Esophagus mucosa (tissue), 1 donor: Measurements from ENCODE around the gene DUS3L. TPM values are rescaled to one million over a fixed set of nuclear protein-coding genes. Genes with fewer than 3 reads are reported as not detected.
"Not testable (repeated sequence)": the region's sequence is repeated elsewhere in the genome, so short reads cannot be mapped to it uniquely, and the experiment has no call there.

Experiments
- ATAC-seq: fragments of 200-7000 bp; cut with Tn5 transposase; one replicate; pipeline ENCODE4 v1.9.1; 2020
- total RNA-seq: library from RNA; stranded (reverse); gene quantifications from one replicate; pipeline ENCODE4 v1.2.4, GENCODE V29; 2023
- donor health status: DM: yes; HTN: yes; CAD: no.

The DUS3L gene
- total RNA-seq, 1 donor from 2014 or later: 24.2 TPM

DNA sequence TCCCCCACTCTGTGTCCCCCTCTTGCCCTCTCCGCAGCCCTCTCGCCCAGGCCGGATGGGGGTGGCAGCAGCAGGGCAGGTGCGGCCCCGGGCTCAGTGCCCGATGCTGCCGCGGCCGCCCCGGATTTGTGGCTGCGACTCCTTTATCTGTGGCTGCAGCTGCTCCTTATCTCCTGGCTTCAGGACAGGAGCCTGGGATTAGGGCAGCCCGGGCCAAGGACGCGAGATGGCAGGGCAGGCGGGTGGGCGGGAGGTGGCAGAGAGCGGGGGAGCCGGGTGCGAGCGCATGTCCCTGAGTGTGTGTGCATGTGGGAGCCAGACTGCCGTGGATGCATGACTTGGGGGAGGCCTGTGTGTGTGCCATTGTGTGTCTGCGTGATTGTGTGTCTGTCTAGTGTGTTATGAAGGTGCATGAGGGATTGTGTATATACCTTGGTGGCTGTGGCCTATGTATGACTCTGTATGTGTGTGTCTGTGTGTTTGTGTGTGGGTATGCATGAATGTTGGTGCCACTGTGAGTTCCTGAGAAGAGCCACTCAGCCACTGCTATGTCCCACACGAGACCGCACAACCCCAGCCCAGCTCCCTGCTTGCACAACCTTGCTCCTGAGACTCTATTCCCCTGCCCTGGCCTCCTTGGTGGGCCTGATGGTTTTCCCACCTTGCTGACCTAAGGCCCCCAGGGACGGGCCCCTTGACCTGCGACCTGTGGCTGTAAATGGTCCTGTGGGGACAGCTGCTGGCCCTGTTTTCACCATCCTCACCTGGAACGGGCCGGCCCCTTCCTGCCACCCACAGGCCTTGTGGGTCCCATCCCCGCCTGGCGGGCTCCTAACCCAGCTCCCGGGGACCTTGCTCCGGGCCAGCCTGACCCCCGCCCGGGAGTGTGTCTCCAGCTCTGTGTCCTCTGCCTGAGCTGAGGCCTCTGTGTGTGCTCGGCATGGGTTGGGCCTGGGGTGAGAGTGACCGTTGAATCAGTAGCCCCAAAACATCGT is 8.6 kb upstream of the DUS3L start:
- peak; percentile 0 for ATAC-seq

DNA sequence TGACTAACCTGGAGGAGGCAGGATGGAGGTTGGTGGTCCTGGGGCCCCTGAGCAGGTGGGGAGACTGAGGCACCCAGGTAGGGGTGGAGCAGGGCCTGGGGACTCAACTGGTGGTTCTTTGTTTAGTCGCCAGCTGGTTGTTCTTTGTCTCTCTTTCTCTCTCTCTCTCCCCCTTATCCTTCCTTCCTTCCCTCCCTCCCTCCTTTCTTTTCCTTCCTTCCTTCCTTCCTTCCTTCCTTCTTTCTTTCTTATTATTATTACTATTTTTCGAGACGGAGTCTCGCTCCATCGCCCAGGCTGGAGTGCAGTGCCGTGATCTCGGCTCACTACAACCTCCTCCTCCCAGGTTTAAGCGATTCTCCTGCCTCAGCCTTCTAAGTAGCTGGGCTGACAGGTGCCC is 7.3 kb upstream of the DUS3L start:
- ATAC-seq: no peak

DNA sequence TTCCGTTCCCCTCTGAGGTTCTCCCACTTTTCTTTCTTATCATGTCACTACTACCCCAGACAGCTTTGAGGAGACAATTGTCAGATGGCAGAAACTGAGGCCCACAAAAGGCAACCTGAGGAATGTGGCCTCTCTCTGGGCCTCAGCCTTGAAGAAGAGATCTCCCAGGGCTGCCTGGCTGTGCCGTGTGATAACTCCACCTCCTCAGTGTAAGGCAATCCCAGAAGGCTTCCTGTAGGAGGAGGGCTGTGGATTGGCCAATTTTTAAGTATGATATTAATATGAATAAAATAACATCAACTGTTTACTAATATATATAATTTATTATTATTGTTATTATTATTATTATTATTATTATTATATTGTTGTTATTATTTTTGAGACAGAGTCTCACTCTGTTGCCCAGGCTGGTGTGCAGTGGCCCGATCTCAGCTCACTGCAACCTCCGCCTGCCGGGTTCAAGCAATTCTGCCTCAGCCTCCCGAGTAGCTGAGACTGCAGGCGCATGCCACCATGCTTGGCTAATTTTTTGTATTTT is 4.5 kb upstream of the DUS3L start:
- ATAC-seq: no peak

DNA sequence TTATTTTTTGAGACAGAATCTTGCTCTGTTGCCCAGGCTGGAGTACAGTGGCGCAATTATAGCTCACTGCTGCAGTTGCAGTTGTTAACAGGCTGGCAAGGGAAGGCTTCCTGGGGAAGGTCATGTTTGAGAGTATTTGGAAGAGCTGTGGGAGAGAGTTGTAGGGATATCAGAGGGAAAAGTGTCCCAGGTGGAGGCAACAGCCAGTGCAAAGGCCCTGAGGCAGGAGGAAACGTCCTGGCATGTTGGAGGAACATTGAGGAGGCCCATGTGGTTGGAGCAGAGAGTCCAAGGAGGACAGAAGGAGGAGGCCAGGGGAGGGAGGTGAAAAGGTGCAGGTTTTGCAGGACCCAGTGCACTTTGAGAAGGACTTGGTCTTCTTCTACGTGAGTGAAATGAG is 2.2 kb upstream of the DUS3L start:
- no peak for ATAC-seq

DNA sequence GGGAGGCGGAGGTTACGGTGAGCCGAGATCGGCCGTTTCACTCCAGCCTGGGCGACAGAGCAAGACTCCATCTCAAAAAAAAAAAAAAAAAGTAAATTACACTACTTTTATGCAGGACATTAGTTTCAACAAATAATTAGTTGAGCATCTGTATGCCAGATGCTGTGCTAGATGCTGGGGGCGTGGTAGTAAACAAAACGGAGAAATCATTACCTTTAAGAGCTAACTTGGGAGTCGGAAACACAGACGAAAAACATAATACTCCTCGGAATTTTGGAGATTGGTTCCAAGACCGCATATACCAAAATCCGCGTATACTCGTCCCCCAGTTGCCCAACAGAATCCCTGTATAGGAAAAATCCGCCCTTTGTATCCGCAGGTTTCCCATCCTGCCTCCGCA is 1.3 kb upstream of the DUS3L start:
- ATAC-seq: no peak

DNA sequence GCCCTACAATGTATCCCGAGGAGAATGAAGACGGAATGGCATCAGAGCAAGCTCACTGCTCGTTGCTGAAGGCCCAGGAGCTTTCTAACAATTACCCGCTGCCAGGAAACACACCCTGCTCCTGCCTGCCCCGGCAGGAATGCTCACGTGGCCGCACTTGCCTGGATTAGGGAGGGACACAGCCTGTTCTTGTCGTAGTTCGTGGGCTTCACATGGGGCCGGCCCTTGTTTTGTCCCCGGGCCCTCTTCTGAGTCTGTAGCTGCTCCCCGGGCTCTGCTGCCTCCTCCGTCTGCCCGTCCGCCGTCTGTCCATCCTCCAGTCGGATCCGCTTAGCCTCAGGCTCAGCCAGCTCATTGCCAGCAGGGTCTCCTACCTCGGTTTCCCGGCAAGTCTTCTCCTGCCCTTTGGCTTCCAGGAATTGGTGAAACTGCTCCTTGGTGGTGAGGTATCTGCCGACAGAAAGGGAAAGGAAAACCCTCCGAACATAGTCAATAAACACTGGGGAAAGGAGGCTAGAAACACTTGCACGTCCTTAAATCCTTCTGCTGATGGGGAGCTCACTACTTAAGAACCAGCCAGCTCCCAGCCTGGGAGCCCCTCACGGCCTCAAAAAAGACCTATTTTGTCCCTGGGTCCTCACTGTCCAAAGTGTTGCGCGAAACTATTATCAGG is 941 bp downstream of the DUS3L start:
- peak; percentile 63 for ATAC-seq

DNA sequence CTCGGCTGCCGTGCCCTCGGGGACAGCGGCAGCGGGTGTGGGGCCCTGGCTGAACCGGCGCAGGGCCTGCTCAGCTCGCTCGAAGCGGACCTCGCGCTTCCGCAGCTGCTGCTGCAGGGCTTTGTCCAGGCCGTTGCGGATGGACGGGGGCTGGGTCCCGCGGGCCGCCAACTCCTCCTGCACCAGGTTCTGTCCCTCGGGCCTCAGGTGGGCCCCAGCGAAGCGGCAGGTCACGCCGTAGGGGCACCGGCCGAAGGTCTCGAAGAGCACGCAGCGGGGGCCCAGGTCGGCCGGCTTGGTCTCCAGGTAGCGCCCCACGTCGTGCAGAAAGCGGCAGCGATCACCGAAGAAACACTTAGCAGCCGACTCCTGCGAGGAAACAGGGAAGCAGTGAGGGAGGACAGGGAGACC is 1.6 kb downstream of the DUS3L start:
- no peak for ATAC-seq

DNA sequence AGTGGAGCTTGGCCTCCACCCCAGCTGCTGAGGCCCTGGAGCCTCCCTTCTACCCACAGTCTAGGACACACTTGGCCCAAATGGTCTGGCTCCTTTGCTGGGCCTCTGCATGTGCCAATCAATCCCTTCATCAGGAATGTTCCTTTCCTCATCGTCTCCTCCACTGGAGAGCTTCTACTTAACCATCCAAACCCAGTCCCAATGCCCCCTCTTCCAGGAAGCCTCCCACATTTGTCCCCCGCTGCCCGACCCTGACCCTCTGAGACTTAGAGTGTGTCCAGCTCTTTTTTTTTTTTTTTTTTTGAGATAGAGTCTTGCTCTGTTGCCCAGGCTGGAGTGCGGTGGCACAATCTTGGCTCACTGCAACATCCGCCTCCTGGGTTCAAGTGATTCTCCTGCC is 2.5 kb downstream of the DUS3L start:
- no peak for ATAC-seq

DNA sequence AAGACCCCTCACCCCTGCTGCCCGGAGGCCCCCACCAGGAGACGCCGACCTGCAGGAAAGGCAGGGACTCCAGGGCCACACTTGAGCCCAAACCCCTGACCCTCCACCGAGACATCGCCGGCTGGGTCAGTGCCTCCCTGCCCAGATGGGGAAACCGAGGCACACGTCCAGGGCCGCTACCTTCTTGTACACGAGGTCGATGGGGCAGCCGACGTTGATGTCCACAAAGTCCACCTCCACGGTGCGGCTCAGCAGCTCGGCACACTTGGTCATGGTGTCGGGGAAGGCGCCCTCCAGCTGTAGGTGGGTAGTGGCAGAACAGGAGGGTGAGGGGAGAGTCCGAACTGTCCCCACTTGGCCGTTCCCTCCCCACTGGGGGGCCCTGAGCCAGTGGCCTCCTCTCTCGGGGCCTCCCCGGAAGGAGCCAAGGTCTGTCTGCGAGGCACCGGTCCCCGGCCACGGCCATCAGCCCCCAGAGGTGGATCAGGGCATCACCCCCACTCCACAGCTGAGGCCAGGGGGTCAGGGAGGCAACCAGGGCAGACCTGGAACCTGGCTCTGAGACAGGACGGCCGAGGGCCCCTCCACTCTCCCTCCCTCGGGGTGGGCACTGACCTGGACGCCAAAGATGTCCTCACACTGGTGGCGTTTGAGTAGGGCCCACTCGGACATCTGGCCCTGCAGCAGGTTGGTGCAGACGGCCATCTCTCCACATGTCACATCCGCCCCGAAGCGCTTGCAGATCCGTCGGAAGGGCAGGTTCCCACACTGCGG is 3.4 kb downstream of the DUS3L start:
- ATAC-seq: no peak

DNA sequence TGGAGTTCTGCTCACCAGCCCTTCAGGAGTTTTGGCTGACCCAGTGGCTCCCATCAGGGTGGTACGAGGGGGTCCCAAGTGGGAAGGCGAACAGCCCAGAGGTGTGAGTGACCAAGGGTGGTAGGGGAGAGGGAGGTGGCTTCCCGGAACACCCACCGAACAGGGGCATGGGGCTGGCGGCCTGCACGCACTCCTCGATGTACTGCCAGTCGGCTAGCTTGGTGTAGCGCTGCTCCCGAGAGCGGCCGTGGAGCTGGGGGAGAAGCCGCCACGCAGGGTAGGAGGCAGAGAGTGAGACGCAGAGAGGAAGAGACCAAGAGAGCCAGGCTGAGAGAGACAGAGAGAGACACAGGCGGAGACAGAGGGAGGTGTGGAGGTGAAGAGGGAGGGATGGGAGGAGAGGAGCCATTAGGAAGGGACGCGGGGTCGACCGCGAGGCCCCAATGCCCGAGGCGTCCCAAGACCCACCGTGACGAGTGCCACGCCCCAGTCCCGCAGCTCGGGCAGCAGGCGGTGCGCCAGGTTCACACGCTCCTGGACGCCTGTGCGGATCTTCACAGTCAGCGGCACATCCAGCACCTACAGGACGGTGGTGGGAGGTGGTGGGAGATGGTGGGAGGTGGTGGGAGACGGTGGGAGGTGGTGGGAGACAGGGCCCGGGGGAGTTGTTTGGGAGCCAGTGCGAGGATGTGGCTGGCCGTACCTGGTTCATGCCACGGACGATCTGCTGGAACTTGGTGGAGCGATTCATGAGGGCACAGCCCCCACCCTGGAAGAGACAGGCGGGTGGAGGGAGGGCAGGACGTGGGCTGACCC is 4.2 kb downstream of the DUS3L start:
- ATAC-seq: no peak

DNA sequence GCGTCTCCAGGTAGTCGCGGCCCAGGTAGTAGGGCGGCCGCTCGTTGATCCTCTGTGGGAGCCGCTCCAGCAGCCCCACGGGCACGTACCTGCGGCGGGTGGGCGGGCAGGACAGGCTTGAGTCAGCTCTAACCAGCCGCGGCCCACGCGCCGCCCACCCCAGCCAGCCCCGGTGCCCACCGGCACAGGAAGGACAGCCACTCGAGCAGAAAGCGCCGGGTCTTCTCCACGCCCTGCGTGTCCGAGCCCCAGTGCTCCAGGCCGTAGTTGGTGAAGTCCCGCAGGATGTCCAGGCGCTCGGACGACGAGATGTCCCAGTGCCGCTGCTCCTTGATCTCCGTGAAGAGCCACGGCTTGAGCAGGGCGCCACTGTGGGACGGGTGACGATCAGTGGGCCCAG is 5.5 kb downstream of the DUS3L start:
- ATAC-seq: no peak

DNA sequence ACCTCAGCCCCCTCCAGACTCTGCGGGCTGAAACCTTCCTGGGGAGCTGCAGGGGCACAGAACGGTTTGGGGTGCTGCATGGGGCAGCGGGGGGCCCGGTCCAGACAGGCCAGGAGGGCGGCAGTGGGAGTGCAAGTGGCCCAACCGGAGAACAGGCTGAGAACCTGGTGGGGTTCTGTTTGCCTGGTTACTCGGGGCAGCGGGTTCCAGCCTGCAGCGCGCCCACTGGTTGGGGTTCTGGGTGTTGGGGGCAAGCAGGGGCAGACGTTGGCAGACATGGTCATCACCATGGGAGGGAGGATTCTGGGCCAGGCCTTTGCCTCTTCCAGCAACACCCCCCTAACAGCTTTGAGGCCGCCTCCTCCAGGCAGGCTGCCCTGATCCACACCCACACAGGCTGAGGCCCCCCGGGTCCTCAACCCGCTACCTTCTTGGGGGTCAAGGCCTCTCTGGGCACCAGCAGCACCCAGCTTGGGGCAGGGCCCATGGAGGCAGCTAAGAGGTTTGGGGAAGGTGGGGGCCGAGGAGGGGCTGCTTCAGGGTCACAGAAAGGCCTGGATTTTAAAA is 6.3 kb downstream of the DUS3L start, which contains the start of gene PRR22:
TSS of gene PRR22 (minus strand) at position 166 of the 567 bp plus-strand sequence. CDS start at position 80, 86 bp downstream.
- no peak for ATAC-seq

DNA sequence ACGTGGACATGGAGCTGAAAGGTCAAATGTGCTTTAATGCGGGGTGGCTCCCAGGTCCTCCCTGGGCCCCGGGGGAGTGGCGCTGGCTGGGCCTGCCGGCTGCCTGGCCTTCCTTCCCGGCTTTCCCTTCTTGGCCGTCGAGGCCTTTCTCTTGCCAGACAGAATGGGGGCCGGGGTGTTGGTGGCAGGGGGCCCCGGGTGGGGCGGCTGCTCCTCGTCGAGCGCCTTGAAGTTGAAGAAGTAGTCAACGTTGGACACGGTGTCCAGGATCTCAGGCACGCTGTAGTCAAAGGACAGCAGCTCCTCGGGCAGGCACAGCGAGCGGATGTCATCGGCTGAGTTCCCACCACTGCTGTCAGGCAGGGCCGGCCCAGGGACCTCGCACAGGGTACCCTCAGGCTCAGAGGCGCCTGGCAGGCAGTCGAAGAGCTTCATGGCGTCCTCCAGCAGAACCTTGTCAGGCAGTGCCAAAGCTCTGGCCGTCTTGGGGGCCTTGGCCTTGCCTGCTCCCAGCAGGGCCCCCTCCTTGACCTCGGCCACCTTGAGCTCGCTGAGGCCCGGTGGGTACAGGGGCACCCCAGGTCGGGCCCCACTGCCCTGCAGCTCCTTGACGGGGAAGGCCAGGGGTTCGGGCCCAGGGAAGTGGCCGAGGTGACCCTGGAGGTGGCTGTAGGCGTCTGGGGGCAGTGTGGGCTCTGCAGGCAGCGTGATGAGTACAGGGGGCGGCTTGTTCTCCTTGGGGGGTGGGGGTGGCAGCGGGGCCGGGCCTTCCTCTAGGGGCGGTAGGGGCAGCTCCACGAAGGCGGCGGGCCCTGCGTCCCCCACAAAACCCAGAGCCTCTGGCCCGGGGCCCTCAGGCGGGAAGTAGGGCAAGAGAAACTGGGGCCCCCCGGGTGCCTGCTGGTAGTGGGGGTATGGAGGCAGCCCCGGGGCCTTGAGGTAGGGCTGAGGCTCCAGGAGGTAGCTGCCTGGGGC is 7.7 kb downstream of the DUS3L start:
- ATAC-seq: peak; percentile 6

DNA sequence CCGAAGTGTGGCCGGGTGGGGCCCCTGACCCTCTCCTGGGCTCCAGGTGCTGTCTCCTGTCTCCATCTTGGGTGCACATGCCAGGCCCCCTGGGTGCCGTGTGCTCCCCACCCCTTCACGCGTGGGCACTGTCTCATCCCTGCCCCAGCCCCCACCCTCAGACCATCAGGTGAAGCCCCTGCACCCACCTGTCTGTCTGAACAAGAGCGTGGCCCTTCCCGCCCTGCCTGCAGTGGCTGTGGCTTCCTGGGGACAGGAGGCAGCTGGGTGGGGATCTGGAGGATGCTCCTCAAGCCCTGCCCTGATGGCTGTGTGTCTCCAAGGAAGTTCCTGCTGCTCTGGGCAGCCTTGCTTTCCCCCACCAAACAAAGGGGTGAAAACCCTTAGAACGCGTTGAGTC is 8.6 kb downstream of the DUS3L start:
- no peak for ATAC-seq

DNA sequence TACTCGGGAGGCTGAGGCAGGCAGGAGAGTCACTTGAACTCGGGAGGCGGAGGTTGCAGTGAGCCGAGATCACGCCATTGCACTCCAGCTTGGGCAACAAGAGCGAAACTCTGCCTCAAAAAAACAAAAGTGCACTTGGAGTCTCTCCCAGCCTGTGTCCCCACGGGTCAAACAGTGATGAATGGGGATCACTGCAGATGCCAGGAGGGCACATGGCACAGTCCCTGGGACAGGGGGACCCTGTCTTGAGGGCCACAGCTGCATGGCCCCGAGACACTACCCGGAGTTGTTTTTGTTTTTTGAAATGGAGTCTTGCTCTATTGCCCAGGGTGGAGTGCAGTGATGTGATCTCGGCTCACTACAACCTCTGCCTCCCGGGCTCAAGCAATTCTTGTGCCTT is 10.0 kb downstream of the DUS3L start:
- ATAC-seq: not testable (repeated sequence)

DNA sequence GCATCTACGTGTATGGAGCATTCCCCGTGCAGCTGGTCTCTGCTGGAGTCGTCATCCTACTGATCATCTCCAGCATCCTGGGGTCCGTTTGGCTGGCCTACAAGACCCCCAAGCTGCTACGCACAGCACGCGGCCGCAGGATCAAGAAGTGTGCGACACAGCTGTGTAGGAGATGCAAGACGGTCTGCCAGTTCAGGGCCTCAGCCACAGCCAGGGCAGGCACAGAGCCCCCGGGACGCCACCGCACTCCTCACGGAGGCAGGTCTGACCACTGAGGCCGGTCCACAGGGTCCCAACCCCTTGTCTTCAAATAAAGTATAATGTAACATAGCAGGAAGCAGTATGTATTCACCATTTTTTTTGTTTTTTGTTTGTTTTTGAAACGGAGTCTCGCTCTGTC is 12.6 kb downstream of the DUS3L start:
- ATAC-seq: no peak

DNA sequence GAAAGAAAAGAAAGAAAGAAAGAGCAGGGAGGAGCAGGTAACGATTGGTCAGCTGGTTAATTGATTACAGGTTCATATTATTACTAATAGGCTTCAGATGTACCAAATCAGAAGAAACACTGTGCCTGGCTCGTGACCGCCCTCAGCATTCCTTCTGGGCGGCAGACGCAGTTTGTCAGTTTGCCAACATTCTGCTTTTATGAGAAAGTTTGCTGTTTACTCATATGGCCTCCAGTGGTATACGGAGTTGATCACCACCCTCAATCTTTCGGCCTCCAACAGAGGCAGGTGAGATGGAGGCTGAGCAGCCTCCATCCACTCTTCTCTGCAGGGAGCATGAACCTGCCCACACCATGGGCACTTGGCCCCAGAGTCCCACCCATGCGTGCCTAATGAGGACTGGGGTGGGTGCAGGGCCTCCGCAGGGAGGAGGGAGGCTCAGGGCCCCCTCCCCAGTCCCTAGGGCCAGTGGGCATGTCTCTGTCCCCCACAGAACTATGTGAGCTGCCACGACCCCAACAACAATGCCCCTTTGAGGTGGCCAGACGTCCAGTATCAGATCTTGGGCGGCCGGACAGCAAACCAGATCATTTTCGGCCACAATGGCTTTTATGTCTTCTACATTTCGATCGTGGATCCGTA is 15.2 kb downstream of the DUS3L start:
- ATAC-seq: peak; percentile 26

DNA sequence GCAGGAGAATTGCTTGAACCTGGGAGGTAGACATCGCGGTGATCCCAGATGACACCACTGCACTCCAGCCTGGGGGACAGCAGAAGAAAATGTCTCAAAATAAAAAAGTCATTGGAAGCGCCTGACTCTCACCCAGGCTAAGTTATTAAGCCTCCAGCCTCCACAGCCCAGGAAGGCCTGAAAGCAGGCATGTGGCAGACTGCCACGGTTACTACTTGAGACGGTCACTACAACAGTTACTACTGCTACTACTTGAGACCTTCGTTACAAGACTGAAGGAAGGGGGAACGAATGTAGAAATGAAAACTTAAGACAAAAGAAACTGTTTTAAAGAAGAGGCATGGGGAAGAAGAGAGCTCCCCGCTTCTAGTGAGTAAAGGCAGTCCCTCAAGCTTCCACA is 16.0 kb downstream of the DUS3L start:
- ATAC-seq: no peak

DNA sequence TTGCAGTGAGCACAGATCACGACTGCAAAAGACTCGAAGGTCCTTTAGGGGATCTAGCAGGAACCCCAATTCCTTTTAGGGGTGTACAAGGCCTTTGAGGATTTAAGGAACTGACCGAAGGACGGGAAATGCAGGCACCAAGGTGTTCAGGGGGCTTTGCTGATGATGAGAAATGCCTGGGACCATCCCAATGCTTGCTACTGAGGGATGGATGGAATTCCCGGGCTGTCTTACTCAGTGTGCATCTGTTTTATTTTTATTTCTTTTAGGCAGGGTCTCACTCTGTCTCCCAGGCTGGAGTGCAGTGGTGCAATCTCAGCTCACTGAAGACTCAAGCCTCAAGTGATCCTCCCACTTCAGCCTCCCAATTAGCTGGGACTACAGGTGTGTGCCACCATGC is 17.7 kb downstream of the DUS3L start:
- ATAC-seq: no peak

DNA sequence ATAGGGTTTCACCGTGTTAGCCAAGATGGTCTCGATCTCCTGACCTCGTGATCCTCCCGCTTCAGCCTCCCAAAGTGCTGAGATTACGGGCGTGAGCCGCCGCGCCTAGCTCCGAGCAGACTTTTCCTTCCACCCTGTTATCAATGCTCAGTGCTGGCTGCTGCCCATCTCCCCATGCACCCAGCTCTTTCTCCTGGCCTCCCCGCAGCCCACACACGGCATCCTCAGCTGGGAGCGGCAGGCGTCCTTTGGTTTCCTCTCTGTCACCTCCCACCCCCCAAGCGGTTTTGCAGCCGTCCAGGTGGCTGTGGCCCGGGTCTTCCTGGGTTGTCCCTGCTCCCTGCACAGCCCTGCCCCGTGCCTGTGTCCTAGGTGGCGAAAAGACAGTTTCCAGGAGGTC is 18.5 kb downstream of the DUS3L start:
- no peak for ATAC-seq
